MV-4-11 (cell line): Measurements from ENCODE around the gene TRAF7.

Source experiments
- DNase-seq: peaks from one replicate; lab custom pipeline; 2025; lab: John Stamatoyannopoulos, UW

TRAF7 gene

GRCh38 chr16:2216330-2216729, 60.7 kb downstream of the TRAF7 start:
- DNase-seq, result no peak

GRCh38 chr16:2223221-2223941, 67.8 kb downstream of the TRAF7 start, which contains the start of gene E4F1:
Gene E4F1, plus strand, starts transcription at chr16:2223591. Its CDS starts 23 bp downstream, at chr16:2223614.
- peak; percentile 99 for DNase-seq

GRCh38 chr16:2223942-2224486, 68.4 kb downstream of the TRAF7 start:
- peak; percentile 38 for DNase-seq

- DNase-seq, result no peak
These were observed 70.7 kb downstream of the TRAF7 start for GRCh38 chr16:2226245-2226793.

GRCh38 chr16:2226918-2227317, 71.3 kb downstream of the TRAF7 start:
- DNase-seq, result no peak
